Upper lobe of left lung (tissue), 6 donors: Measurements from ENCODE around the gene LZTR1. TPM values are rescaled to one million over a fixed set of nuclear protein-coding genes. Genes with fewer than 3 reads are reported as not detected.

Source experiments
- ATAC-seq, 2 donors: fragments of 200-7000 bp; cut with Tn5 transposase; one replicate each; pipeline ENCODE4 v1.9.1; 2022; ENCODE audit warnings: mild to moderate bottlenecking in 2 of 2, moderate library complexity in 2 of 2; ENCODE audit not compliant: low FRiP score in 2 of 2
- DNase-seq, 2 donors: peaks; one replicate each; pipeline ENCODE4 v3.0.0-alpha.2; 2019 to 2020
- H3K27ac ChIP-seq, 4 donors: fragments of 200-600 bp; sonication (generic); one replicate each; pipeline ENCODE4 v1.5.1; 2016 to 2019
- H3K27me3 ChIP-seq, 4 donors: fragments of 200-600 bp; sonication (generic); one replicate each; pipeline ENCODE4 v1.5.1; 2017 to 2019
- H3K36me3 ChIP-seq, 4 donors: fragments of 200-600 bp; sonication (generic); one replicate each; pipeline ENCODE4 v1.5.1; 2016 to 2019
- H3K4me1 ChIP-seq, 4 donors: fragments of 200-600 bp; sonication (generic); one replicate each; pipeline ENCODE4 v1.5.1; 2018 to 2019
- H3K4me3 ChIP-seq, 4 donors: fragments of 200-600 bp; sonication (generic); one replicate each; pipeline ENCODE4 v1.5.1; 2017 to 2019; ENCODE audit warnings: mild to moderate bottlenecking in 2 of 4, moderate library complexity in 1 of 4
- H3K9me3 ChIP-seq, 4 donors: fragments of 200-600 bp; sonication (generic); one replicate each; pipeline ENCODE4 v1.5.1; 2018 to 2019
- EP300 ChIP-seq, 4 donors: sonication (generic); formaldehyde crosslinking; IDR thresholded peaks; one replicate each; pipeline ENCODE4 v1.5.1; 2017; ENCODE audit warnings: antibody characterized with exemption in 4 of 4, control low read depth in 2 of 4
- POLR2A ChIP-seq, 4 donors: fragments of 450-650 bp; IDR thresholded peaks; one replicate each; pipeline ENCODE4 v1.5.1; 2016 to 2017; ENCODE audit warnings: antibody characterized with exemption in 4 of 4, mild to moderate bottlenecking in 2 of 4
- POLR2AphosphoS5 ChIP-seq, 2 donors: sonication (generic); formaldehyde crosslinking; IDR thresholded peaks; one replicate each; pipeline ENCODE4 v1.5.1; 2017; ENCODE audit warnings: antibody characterized with exemption in 2 of 2
- WGBS, 2 donors: methylation state at CpG; one replicate each; pipeline ENCODE4 v1.1.5; 2017 to 2018; 5-methylcytosine and 5-hydroxymethylcytosine counted together
- total RNA-seq, 6 donors: library from RNA; depleted of rRNA in 4 of 6; stranded (reverse); fragments of >200 nt in 4 of 6; gene quantifications; one replicate each; pipeline versions ENCODE4 v1.1.0 to v1.2.1, GENCODE V29; 2016 to 2021
- TF ChIP-seq, protein P1 (sequence below), 6 experiments: fragments of 450-650 bp in 4 of 6; fragments of 200-600 bp in 2 of 6; sonication (generic) in 2 of 6; IDR thresholded peaks; one replicate each; pipeline ENCODE4 v1.5.1; 2016 to 2019; ENCODE audit warnings: antibody characterized with exemption in 6 of 6
- donor health status: DM: no; HTN: no; CAD: no; lungs with moderate emphysema.
- donor health status: DM: no; HTN: yes; CAD: no; lungs with severe emphysema.

The LZTR1 gene
- total RNA-seq, 6 donors from 2014 or later = 33.7 to 114 (median 63.2) TPM

DNA sequence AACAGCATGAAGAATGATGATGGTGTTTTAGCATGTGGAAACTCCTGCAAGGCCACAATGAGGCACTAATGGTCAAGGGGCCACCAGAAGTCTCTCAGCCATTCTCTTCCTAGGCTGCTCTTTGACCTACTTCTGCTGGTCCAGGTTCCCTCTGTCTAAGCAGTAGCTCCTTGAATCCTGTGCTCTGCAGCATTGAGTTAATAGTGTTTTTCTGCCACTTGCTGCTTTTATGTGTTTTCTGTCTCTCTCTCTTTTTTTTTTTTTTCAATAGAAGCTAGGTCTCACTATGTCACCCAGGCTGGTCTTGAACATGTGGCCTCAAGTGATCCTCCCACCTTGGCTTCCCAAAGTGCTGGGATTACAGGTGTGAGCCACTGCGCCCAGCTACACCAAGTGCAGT lies 35.1 kb upstream of the LZTR1 start:
- ATAC-seq = no peak
- DNase-seq = no peak
- H3K36me3 ChIP-seq = peaks cover 14 to 27% (median 23%) of the 10 kb centered on the region in 4 donors
- no peak overlapping the region for H3K27ac ChIP-seq
- no peak for TF ChIP-seq POLR2A (IDR thresholded peaks at IDR 0.05)
- TF ChIP-seq, protein P1, sequence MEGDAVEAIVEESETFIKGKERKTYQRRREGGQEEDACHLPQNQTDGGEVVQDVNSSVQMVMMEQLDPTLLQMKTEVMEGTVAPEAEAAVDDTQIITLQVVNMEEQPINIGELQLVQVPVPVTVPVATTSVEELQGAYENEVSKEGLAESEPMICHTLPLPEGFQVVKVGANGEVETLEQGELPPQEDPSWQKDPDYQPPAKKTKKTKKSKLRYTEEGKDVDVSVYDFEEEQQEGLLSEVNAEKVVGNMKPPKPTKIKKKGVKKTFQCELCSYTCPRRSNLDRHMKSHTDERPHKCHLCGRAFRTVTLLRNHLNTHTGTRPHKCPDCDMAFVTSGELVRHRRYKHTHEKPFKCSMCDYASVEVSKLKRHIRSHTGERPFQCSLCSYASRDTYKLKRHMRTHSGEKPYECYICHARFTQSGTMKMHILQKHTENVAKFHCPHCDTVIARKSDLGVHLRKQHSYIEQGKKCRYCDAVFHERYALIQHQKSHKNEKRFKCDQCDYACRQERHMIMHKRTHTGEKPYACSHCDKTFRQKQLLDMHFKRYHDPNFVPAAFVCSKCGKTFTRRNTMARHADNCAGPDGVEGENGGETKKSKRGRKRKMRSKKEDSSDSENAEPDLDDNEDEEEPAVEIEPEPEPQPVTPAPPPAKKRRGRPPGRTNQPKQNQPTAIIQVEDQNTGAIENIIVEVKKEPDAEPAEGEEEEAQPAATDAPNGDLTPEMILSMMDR (IDR thresholded peaks at IDR 0.05) = no peak
- TF ChIP-seq POLR2AphosphoS5 (IDR thresholded peaks at IDR 0.05) = no peak
- TF ChIP-seq EP300 (IDR thresholded peaks at IDR 0.05) = no peak
- peaks cover 16 to 47% (median 26%) of the 10 kb centered on the region in 4 donors for H3K4me1 ChIP-seq
- no peak overlapping the region for H3K4me3 ChIP-seq
- no peaks in the 10 kb centered on the region for H3K27me3 ChIP-seq
- no peaks in the 10 kb centered on the region for H3K9me3 ChIP-seq
- WGBS, 2 donors = 94 to 100% methylated on average over 1 of the region's 1 CpG

DNA sequence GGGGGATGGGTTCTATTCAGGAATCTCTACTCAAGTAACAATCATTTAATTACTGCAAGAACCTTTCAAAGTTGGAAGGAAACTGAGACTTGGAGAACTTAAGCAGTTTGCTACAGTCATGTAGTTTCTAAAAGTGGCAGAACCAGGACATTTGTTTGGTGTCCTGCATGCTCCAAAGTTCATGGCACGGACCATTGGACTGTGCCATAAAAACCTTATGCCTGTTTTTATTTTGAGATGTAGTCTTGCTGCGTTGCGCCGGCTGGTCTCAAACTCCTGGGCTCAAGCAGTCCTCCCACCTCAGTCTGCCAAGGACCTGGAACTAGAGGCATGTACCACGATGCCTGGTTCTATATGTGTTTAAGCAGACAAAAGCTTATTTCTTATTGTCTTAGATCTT lies 33.6 kb upstream of the LZTR1 start:
- no peak overlapping the region for H3K4me3 ChIP-seq
- no peak for ATAC-seq
- 90 to 93% methylated on average over 5 of the region's 5 CpGs for WGBS, 2 donors
- H3K9me3 ChIP-seq = no peaks in the 10 kb centered on the region
- no peak overlapping the region for H3K27ac ChIP-seq
- H3K27me3 ChIP-seq = no peaks in the 10 kb centered on the region
- DNase-seq = no peak
- peaks cover 16 to 40% (median 23%) of the 10 kb centered on the region in 4 donors for H3K4me1 ChIP-seq
- TF ChIP-seq EP300 (IDR thresholded peaks at IDR 0.05) (no peak), POLR2AphosphoS5 (IDR thresholded peaks at IDR 0.05) (no peak), POLR2A (IDR thresholded peaks at IDR 0.05) (no peak)
- TF ChIP-seq, protein P1 (IDR thresholded peaks at IDR 0.05) = no peak
- peaks cover 14 to 42% (median 32%) of the 10 kb centered on the region in 4 donors for H3K36me3 ChIP-seq

DNA sequence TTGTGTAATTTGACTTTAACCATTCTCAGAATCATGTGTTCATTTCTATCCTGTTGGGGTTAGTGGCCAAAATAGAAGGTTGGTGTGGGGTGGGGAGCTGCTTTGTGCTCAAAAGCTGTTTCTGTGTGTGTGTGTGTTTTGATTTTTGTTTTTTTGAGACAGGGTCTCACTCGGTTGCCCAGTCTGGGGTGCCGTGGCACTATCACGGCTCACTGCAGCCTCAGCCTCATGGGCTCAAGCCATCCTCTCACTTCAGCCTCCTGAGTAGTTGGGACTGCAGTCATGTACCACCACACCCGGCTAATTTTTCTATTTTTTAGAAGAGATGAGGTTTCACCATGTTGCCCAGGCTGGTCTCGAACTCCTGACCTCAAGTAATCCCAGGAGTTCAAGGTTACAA lies 33.1 kb upstream of the LZTR1 start:
- ATAC-seq = no peak
- H3K36me3 ChIP-seq = peaks cover 14 to 47% (median 34%) of the 10 kb centered on the region in 4 donors
- no peak for DNase-seq
- H3K27ac ChIP-seq = no peak overlapping the region
- H3K4me3 ChIP-seq = no peak overlapping the region
- peaks cover 16 to 36% (median 23%) of the 10 kb centered on the region in 4 donors for H3K4me1 ChIP-seq
- WGBS, 2 donors = 82 to 97% methylated on average over 5 of the region's 5 CpGs
- no peaks in the 10 kb centered on the region for H3K27me3 ChIP-seq
- TF ChIP-seq EP300 (IDR thresholded peaks at IDR 0.05) = no peak
- no peaks in the 10 kb centered on the region for H3K9me3 ChIP-seq

DNA sequence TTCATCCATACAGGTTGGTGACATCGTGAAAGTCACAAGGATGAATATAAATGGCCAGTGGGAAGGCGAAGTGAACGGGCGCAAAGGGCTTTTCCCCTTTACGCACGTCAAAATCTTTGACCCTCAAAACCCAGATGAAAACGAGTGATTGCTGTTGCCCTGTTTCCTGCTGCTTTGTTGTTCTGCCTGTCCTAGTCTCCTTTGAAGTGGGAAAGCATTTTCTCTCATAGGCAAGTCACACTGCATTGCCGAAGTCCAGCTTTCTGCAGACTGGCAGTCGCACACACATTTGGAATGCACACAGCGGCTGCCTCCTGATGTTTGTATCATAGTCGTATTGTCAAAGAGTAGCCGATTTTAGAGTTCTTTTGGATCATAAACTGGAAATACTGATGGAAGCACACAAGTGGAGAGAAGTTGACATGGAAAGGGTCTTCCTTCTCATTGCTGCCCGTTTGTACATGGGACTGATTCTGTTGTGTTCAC lies 32.4 kb upstream of the LZTR1 start:
- no peaks in the 10 kb centered on the region for H3K9me3 ChIP-seq
- H3K4me3 ChIP-seq = no peak overlapping the region
- WGBS, 2 donors = 85 to 86% methylated on average over 13 of the region's 13 CpGs
- TF ChIP-seq POLR2AphosphoS5 (IDR thresholded peaks at IDR 0.05) = no peak
- no peak for TF ChIP-seq POLR2A (IDR thresholded peaks at IDR 0.05)
- TF ChIP-seq EP300 (IDR thresholded peaks at IDR 0.05) = no peak
- TF ChIP-seq, protein P1 (IDR thresholded peaks at IDR 0.05) = no peak
- no peaks in the 10 kb centered on the region for H3K27me3 ChIP-seq
- peaks cover 16 to 30% (median 21%) of the 10 kb centered on the region in 4 donors for H3K4me1 ChIP-seq
- H3K27ac ChIP-seq = no peak overlapping the region
- no peak for DNase-seq
- no peak for ATAC-seq
- peaks cover 14 to 48% (median 35%) of the 10 kb centered on the region in 4 donors for H3K36me3 ChIP-seq

DNA sequence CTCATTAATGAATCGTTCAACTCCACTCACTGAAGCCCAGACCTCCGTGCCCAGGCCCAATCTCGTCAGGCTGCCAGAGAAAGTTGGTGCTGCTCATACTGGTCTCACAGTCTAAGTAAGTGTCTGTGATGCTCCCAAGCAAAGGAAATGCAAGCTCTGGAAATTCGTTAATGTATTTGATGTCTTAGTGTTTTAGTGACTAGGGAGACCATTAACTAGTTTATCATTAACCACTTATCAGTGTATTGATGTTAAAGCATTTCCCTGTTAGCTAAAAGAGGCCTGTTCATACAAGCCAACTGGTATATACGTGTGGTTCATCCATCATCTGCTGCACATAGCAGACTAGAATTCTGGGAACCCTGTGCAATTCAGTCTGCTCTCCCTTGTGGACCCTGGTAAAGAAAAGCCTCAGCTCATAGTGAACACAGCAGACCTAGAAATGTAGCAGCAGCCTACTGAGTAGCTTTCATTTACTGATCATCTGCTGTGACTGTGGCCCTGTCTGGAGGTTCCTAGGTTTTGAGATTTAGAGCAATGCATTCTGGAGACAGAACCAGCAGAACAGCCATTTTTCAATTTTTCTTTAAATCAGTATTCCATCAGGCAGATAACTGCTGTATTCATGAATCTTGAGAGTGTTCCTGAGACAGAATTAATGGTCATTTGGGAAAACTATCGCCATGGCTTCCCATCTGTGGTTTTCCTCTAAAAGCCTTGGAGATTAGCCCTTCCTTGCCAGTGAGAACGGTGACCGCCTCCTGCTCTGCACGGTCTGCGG lies 30.8 kb upstream of the LZTR1 start:
- peaks cover 1 to 17% (median 8%) of the 10 kb centered on the region in 4 donors for H3K4me1 ChIP-seq
- DNase-seq = no peak
- ATAC-seq = no peak
- H3K36me3 ChIP-seq = peaks cover 14 to 48% (median 35%) of the 10 kb centered on the region in 4 donors
- H3K4me3 ChIP-seq = no peak overlapping the region
- 86 to 90% methylated on average over 10 of the region's 10 CpGs for WGBS, 2 donors
- H3K27ac ChIP-seq = no peak overlapping the region
- no peaks in the 10 kb centered on the region for H3K9me3 ChIP-seq
- no peaks in the 10 kb centered on the region for H3K27me3 ChIP-seq
- TF ChIP-seq POLR2AphosphoS5 (IDR thresholded peaks at IDR 0.05) (no peak), POLR2A (IDR thresholded peaks at IDR 0.05) (no peak), EP300 (IDR thresholded peaks at IDR 0.05) (no peak)
- TF ChIP-seq, protein P1 (IDR thresholded peaks at IDR 0.05) = no peak
